Mucosa of gallbladder (tissue), 1 donor: ENCODE data around the gene ST3GAL2. TPM values are rescaled to one million over a fixed set of nuclear protein-coding genes. Genes with fewer than 3 reads are reported as not detected.
A peak's percentile ranks its signal among the peaks of the same experiment; 100 is the strongest.
"Not testable (repeated sequence)": the region's sequence is repeated elsewhere in the genome, so short reads cannot be mapped to it uniquely, and the experiment has no call there.

Experiments used
- DNase-seq: peaks from one replicate; pipeline ENCODE4 v3.0.0-alpha.2; 2020; ENCODE audit warnings: low spot score
- total RNA-seq: library from RNA; stranded (reverse); gene quantifications from one replicate; pipeline ENCODE4 v1.2.1, GENCODE V29; 2021
- donor health status: DM: no; HTN: no; CAD: no.

Gene ST3GAL2
- total RNA-seq, 1 donor from 2014 or later = 22.9 TPM

DNA sequence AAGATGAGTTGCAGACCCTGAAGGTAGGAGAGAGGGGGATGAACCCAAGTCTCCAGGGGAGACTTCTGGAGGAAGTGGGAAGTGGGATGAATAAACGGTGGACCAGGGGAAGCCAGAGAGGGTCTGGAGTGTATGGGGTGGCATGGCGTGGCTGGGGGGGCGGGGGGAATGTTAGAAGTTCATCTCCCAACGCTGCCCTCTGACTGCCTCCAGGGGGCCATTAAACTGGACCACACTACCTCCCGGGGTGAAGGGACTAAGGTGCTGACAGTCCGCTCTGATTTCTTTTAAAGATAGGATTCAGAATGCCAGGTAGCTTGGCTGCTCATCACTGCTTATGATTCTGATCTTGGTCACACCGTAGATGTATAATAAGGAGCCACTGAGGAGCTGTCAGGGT lies 21.2 kb downstream of the ST3GAL2 start:
- DNase-seq = no peak

- DNase-seq = no peak
Measured at GRCh38 chr16:70416748-70417616, 21.9 kb downstream of the ST3GAL2 start.

GRCh38 chr16:70413572-70413971 lies 25.3 kb downstream of the ST3GAL2 start:
- not testable (repeated sequence) for DNase-seq

DNA sequence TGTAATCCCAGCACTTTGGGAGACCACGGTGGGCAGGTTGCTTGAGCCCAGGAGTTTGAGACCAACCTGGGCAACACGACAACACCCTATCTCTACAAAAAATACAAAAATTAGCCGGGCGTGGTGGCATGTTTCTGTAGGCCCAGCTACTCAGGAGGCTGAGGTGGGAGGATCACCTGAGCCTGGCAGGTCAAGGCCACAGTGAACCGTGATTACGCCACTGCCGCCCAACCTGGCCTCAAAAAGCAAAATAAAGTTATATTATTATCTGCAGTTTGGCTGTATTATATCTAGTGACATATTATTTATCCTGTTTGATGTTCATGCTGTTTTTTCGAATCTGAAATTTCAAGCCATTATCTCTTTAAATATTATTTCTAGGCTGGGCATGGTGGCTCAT lies 26.5 kb downstream of the ST3GAL2 start:
- DNase-seq = no peak

- no peak for DNase-seq
Measured at GRCh38 chr16:70410734-70411133, 28.2 kb downstream of the ST3GAL2 start.

GRCh38 chr16:70407811-70408274 lies 31.1 kb downstream of the ST3GAL2 start:
- DNase-seq = no peak

- DNase-seq = not testable (repeated sequence)
Measured at GRCh38 chr16:70406104-70406503, 32.8 kb downstream of the ST3GAL2 start.

DNA sequence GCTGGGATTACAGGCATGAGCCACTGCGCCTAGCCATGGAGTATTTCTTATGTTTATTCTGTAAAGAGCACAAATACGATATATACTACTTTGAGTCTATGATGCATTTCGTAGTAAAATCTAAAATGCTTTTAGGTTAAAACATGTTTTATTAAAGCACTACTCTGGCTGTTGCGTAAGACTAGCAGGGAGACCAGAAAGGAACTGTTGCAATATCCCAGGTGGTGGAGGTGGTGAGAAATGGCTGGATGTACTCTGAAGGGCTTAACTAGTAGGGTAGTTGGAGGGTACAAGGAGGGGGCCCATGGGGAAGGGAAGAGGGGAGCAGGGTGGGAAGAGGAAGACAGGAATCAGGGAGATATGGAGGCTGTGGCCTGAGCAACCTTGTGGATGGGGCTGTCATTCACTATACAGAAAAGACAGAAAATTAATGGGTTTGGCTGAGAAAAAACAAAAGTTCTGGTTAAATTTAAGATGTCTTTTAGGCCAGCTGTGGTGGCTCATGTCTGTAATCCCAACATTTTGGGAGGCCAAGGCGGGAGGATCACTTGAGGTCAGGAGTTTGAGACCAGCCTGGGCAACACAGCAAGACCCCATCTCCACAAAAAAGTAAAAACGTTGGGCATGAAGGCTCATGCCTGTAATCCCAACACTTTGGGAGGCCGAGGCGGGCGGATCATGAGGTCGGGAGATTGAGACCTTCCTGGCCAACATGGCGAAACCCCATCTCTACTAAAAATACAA lies 35.8 kb downstream of the ST3GAL2 start:
- DNase-seq = no peak

GRCh38 chr16:70399951-70400350 lies 38.9 kb downstream of the ST3GAL2 start:
- no peak for DNase-seq

GRCh38 chr16:70399381-70399780 lies 39.5 kb downstream of the ST3GAL2 start:
- DNase-seq = no peak

- DNase-seq = no peak
Measured at GRCh38 chr16:70398177-70398743, 40.6 kb downstream of the ST3GAL2 start.

GRCh38 chr16:70396246-70396904 lies 42.5 kb downstream of the ST3GAL2 start:
- DNase-seq = no peak

- DNase-seq = peak; percentile 58
Measured at GRCh38 chr16:70395345-70395901, 43.5 kb downstream of the ST3GAL2 start.

DNA sequence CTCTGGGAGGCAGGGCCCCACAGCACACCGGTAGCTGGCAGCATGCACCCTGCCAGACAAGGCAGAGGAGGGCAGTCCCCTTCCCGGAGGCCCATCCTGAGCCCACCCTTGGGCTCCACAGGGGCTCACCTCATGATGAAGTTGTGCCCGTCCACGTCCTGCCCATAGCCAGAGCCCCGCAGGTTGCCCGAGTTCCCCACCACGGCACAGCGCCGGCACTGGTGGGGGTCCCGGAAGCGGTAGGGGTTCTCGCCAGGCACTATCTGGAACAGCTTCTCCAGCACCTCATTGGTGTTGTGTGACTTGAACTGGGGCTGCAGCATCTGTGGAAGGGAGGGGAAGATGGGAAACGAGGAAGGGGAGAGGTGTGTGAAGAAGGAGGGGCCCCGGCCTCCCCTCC lies 44.0 kb downstream of the ST3GAL2 start:
- DNase-seq = no peak

DNA sequence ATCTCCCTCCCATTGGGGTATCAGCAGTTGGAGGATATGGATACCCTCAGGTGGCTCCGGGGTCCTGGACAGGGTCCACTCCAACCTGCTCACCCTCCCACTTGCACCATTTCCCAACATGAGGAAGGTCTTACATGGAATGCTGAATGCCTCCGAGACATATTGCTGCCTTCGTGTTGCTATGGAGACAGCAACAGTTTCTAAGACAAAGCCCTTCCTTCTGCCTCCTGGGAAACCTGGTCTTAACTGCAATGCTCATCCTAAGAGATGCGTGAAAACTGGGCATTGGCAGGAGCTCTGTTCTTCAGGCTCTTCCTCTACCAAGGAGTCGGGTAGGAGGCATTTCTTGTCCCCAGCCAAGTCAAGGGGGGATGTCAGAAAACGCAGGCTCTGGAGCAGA lies 45.2 kb downstream of the ST3GAL2 start:
- DNase-seq = no peak

DNA sequence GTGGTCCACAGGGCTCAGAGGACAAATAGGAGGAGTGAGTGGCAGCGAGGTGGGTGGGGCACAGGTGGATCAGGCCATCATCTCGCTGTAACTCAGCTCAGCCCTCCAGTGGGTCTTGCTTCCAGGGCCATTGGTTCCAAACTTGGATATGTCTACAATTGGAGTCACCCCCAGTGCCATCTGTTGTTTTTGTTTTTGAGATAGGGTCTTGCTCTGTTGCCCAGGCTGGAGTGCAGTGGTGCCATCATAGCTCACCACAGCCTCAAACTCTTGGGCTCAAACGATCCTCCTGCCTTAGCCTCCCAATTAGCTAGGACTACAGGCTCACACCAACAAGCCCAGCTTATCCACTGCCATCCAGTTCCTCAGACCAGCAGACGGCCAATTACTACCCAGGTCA lies 46.3 kb downstream of the ST3GAL2 start:
- DNase-seq = no peak

DNA sequence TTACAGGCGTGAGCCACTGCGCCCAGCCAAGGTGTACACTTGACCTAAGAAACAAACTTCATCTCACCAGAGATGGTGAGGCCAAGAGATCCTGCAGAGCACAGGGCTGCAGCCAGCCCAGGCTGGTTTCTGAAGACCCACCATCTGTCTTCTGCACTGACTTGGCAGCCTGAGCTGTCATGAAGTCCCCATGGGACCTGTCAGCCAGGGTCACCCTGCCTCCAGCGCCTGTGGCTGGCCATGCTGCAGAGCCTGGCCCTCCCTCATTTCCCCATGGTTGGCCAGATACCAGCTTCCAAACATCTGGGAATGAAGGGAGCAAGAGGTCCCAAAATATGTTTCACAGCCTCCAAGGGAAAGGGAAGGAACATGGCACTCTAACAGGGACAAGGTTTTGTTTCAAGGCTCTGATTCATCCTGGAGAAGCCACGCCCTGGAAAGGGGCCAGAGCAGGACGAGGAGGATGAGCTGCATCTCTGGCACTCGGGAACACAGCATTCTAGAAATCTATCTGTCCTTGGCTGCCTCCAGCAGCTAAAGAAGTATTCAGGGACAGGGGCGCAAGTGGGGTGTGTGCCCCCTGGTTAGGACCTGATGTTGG lies 46.9 kb downstream of the ST3GAL2 start:
- DNase-seq = no peak

GRCh38 chr16:70391446-70391845 lies 47.5 kb downstream of the ST3GAL2 start:
- no peak for DNase-seq

GRCh38 chr16:70390774-70391173 lies 48.1 kb downstream of the ST3GAL2 start:
- no peak for DNase-seq

GRCh38 chr16:70388006-70388680 lies 50.8 kb downstream of the ST3GAL2 start:
- DNase-seq = no peak
